Fibroblast of lung (primary cell): ENCODE results near the gene RPS14.

ENCODE experiments used
- CTCF ChIP-seq, 2 donors: IDR thresholded peaks in 1 of 2; conservative IDR thresholded peaks in 1 of 2; 1 replicate in 1 of 2; 2 replicates in 1 of 2; pipeline ENCODE4 v1.5.1; 2011 to 2012; ENCODE audit warnings: low read length in 2 of 2, control low read depth in 1 of 2, inconsistent platforms in 1 of 2, low read depth in 1 of 2, mild to moderate bottlenecking in 1 of 2
- EZH2 ChIP-seq: IDR thresholded peaks from 2 replicates; pipeline ENCODE4 v1.5.1; 2012; ENCODE audit warnings: low read length, control low read depth, mild to moderate bottlenecking; ENCODE audit errors: missing control alignments

- TF ChIP-seq CTCF (conservative IDR thresholded peaks at IDR 0.05 in 1 of 2, IDR thresholded peaks at IDR 0.05 in 1 of 2; ENCODE audit: low read depth in 1 of 2, low read length in 2 of 2) = no peak
- no peak for TF ChIP-seq EZH2
These were observed 56.9 kb downstream of the RPS14 start for GRCh38 chr5:150392680-150393079.
